Measurements from ENCODE around the gene NHSL1.

NHSL1 gene

GRCh38 chr6:138503881-138504680 is 4.8 kb upstream of the NHSL1 start:
- Histone ChIP-seq H4K20me1 (ENCODE audit: insufficient read depth, low read length) (no peaks in the 10 kb centered on the region), H3K4me2 (ENCODE audit: low read length) (no peak overlapping the region), H3K36me3 (replicated peaks; ENCODE audit: low read depth, low read length) (no peaks in the 10 kb centered on the region), H3K27me3 (ENCODE audit: low read depth, low read length) (peaks cover 9% of the 10 kb centered on the region; the same call in 1 of the 2 replicates), H2AFZ (ENCODE audit: low read depth, low read length) (no peak overlapping the region), H3K9ac (ENCODE audit: low read length) (no peak overlapping the region), H3K4me3 (ENCODE audit: low read length) (no peak overlapping the region), H3K9me3 (ENCODE audit: insufficient read depth, low read length) (no peaks in the 10 kb centered on the region), H3K27ac (ENCODE audit: low read length) (no peak overlapping the region), H3K4me1 (ENCODE audit: low read length) (peaks cover 12% of the 10 kb centered on the region), H3K79me2 (ENCODE audit: low read length) (no peaks in the 10 kb centered on the region)
- TF ChIP-seq CTCF (IDR thresholded peaks at IDR 0.05; ENCODE audit: low read depth, low read length) (no peak), EZH2phosphoT487 (IDR thresholded peaks at IDR 0.05; ENCODE audit: low read depth) (no peak)

GRCh38 chr6:138502546-138502945 is 3.3 kb upstream of the NHSL1 start:
- H3K4me1 ChIP-seq (ENCODE audit: low read length), result peaks cover 25% of the 10 kb centered on the region
- H3K79me2 ChIP-seq (ENCODE audit: low read length), result no peaks in the 10 kb centered on the region
- no peak overlapping the region for H3K4me3 ChIP-seq (ENCODE audit: low read length)
- H3K27ac ChIP-seq (ENCODE audit: low read length), result no peak overlapping the region
- H3K9me3 ChIP-seq (ENCODE audit: insufficient read depth, low read length), result no peaks in the 10 kb centered on the region
- no peak overlapping the region for H2AFZ ChIP-seq (ENCODE audit: low read depth, low read length)
- no peak overlapping the region for H3K4me2 ChIP-seq (ENCODE audit: low read length)
- TF ChIP-seq EZH2phosphoT487 (IDR thresholded peaks at IDR 0.05; ENCODE audit: low read depth), result no peak
- no peak for TF ChIP-seq CTCF (IDR thresholded peaks at IDR 0.05; ENCODE audit: low read depth, low read length)
- H3K27me3 ChIP-seq (ENCODE audit: low read depth, low read length), result peaks cover 9% of the 10 kb centered on the region; the same call in 1 of the 2 replicates
- no peaks in the 10 kb centered on the region for H3K36me3 ChIP-seq (replicated peaks; ENCODE audit: low read depth, low read length)
- H4K20me1 ChIP-seq (ENCODE audit: insufficient read depth, low read length), result no peaks in the 10 kb centered on the region
- no peak overlapping the region for H3K9ac ChIP-seq (ENCODE audit: low read length)

GRCh38 chr6:138500867-138501446 is 1.7 kb upstream of the NHSL1 start:
- Histone ChIP-seq H3K4me3 (ENCODE audit: low read length) (no peak overlapping the region), H3K9ac (ENCODE audit: low read length) (no peak overlapping the region), H3K9me3 (ENCODE audit: insufficient read depth, low read length) (no peaks in the 10 kb centered on the region), H2AFZ (ENCODE audit: low read depth, low read length) (no peak overlapping the region), H3K4me2 (ENCODE audit: low read length) (no peak overlapping the region), H3K36me3 (replicated peaks; ENCODE audit: low read depth, low read length) (no peaks in the 10 kb centered on the region), H3K79me2 (ENCODE audit: low read length) (no peaks in the 10 kb centered on the region), H4K20me1 (ENCODE audit: insufficient read depth, low read length) (no peaks in the 10 kb centered on the region), H3K27me3 (ENCODE audit: low read depth, low read length) (peaks cover 9% of the 10 kb centered on the region; the same call in 1 of the 2 replicates), H3K27ac (ENCODE audit: low read length) (no peak overlapping the region), H3K4me1 (ENCODE audit: low read length) (peaks cover 25% of the 10 kb centered on the region)
- TF ChIP-seq EZH2phosphoT487 (IDR thresholded peaks at IDR 0.05; ENCODE audit: low read depth) (no peak), CTCF (IDR thresholded peaks at IDR 0.05; ENCODE audit: low read depth, low read length) (no peak)

- Histone ChIP-seq H3K79me2 (ENCODE audit: low read length) (no peaks in the 10 kb centered on the region), H3K9ac (ENCODE audit: low read length) (peak overlapping the region; percentile 49; the same call in 1 of the 2 replicates), H3K27ac (ENCODE audit: low read length) (peak overlapping the region; percentile 51; the same call in 1 of the 2 replicates), H3K4me3 (ENCODE audit: low read length) (peak overlapping the region; percentile 63; the same call in 1 of the 2 replicates), H3K4me2 (ENCODE audit: low read length) (peak overlapping the region; percentile 71), H4K20me1 (ENCODE audit: insufficient read depth, low read length) (no peaks in the 10 kb centered on the region), H3K36me3 (replicated peaks; ENCODE audit: low read depth, low read length) (no peaks in the 10 kb centered on the region), H3K9me3 (ENCODE audit: insufficient read depth, low read length) (no peaks in the 10 kb centered on the region), H3K27me3 (ENCODE audit: low read depth, low read length) (peaks cover 9% of the 10 kb centered on the region; the same call in 1 of the 2 replicates), H3K4me1 (ENCODE audit: low read length) (peaks cover 25% of the 10 kb centered on the region), H2AFZ (ENCODE audit: low read depth, low read length) (no peak overlapping the region)
- no peak for TF ChIP-seq EZH2phosphoT487 (IDR thresholded peaks at IDR 0.05; ENCODE audit: low read depth)
These were observed 861 bp upstream of the NHSL1 start for GRCh38 chr6:138500045-138500665.

Data from OCI-LY3 (cell line).